GM12878 (cell line): ENCODE results near the gene ADRB1. TPM values are rescaled to one million over a fixed set of nuclear protein-coding genes. Genes with fewer than 3 reads are reported as not detected.

Experiments
- ATAC-seq: fragments of 200-7000 bp; cut with Tn5 transposase; 3 replicates; pipeline ENCODE4 v1.9.1; 2020; ENCODE audit warnings: mild to moderate bottlenecking, moderate library complexity
- BruUV-seq: library from RNA; stranded (reverse); fragments of 400-500 nt; replicated peaks from 2 replicates; lab custom pipeline; 2021; lab: Mats Ljungman, UMichigan
- CTCF ChIA-PET: fragments of 300-600 bp; sonication (Branson Sonifier 250); formaldehyde crosslinking; extraction: SDS; loops from one replicate; lab custom pipeline; 2021; ENCODE audit warnings: inconsistent platforms; lab: Yijun Ruan, JAX
- POLR2A ChIA-PET: fragments of 350-600 bp; formaldehyde crosslinking; extraction: SDS; loops from one replicate; lab custom pipeline; 2021; ENCODE audit warnings: inconsistent platforms; lab: Charles Lee
- RAD21 ChIA-PET: fragments of 300-600 bp; sonication (Branson Sonifier 250); formaldehyde crosslinking; loops from one replicate; lab custom pipeline; 2023; ENCODE audit warnings: antibody characterized with exemption; ENCODE audit not compliant: unreplicated experiment; lab: Charles Lee
- SMC1A ChIA-PET: fragments of 300-600 bp; sonication (Branson Sonifier 250); formaldehyde crosslinking; loops from one replicate; lab custom pipeline; 2023; ENCODE audit not compliant: unreplicated experiment, uncharacterized antibody; lab: Charles Lee
- DNase-seq: peaks from one replicate; pipeline ENCODE4 v3.0.0-alpha.2; 2011; ENCODE audit warnings: low read depth, low spot score
- FAIRE-seq: peaks from 3 replicates; lab custom pipeline; 2011; peaks lifted over from hg19 to GRCh38; lab: Jason Lieb, UNC
- H2AFZ ChIP-seq: 2 replicates; pipeline ENCODE4 v1.6.0; 2011; ENCODE audit warnings: low read depth, low read length, control low read depth; ENCODE audit not compliant: control insufficient read depth
- H3K27ac ChIP-seq: 2 replicates; pipeline ENCODE4 v1.5.1; 2011; ENCODE audit warnings: control low read depth; ENCODE audit not compliant: control insufficient read depth, insufficient read depth
- H3K27me3 ChIP-seq, 2 experiments: replicated peaks in 1 of 2; 2 replicates each; pipeline versions ENCODE4 v1.6.0 to v1.6.1; 2011; ENCODE audit warnings: low read length in 1 of 2; ENCODE audit not compliant: control insufficient read depth in 2 of 2, insufficient read depth in 2 of 2
- H3K36me3 ChIP-seq, 2 experiments: 2 replicates each; pipeline ENCODE4 v1.5.1; 2011; ENCODE audit warnings: low read length in 1 of 2; ENCODE audit not compliant: control insufficient read depth in 2 of 2, insufficient read depth in 2 of 2
- H3K4me1 ChIP-seq: 2 replicates; pipeline ENCODE4 v1.6.1; 2011; ENCODE audit warnings: mild to moderate bottlenecking, low read length, moderate library complexity, mixed read lengths; ENCODE audit not compliant: control insufficient read depth, insufficient read depth
- H3K4me2 ChIP-seq: 2 replicates; pipeline ENCODE4 v1.6.0; 2011; ENCODE audit warnings: control low read depth; ENCODE audit not compliant: control insufficient read depth, insufficient read depth
- H3K4me3 ChIP-seq: fragments of 200-600 bp; sonication (generic); 2 replicates; pipeline ENCODE4 v1.5.1; 2016
- H3K79me2 ChIP-seq: 2 replicates; pipeline ENCODE4 v1.6.0; 2011; ENCODE audit warnings: low read length; ENCODE audit not compliant: control insufficient read depth, insufficient read depth
- H3K9ac ChIP-seq: 2 replicates; pipeline ENCODE4 v1.8.0; 2011; ENCODE audit warnings: low read length, control low read depth, mixed read lengths; ENCODE audit not compliant: control insufficient read depth, insufficient read depth
- H3K9me3 ChIP-seq: replicated peaks from 3 replicates; pipeline ENCODE4 v1.5.1; 2011; ENCODE audit warnings: mild to moderate bottlenecking, low read length; ENCODE audit not compliant: control insufficient read depth, insufficient read depth
- H4K20me1 ChIP-seq: 2 replicates; pipeline ENCODE4 v1.6.0; 2011; ENCODE audit not compliant: control insufficient read depth, insufficient read depth
- ATF2 ChIP-seq: IDR thresholded peaks from 2 replicates; pipeline ENCODE4 v1.6.1; 2012; ENCODE audit warnings: low read length, inconsistent platforms
- CHD4 ChIP-seq: fragments of 200-600 bp; sonication (generic); IDR thresholded peaks from 2 replicates; pipeline ENCODE4 v1.6.1; 2016; ENCODE audit warnings: mild to moderate bottlenecking
- HDAC6 ChIP-seq: fragments of 200-600 bp; sonication (generic); IDR thresholded peaks from one replicate; pipeline ENCODE4 v1.8.0; 2017; ENCODE audit warnings: antibody characterized with exemption; ENCODE audit not compliant: unreplicated experiment
- SREBF2 ChIP-seq: IDR thresholded peaks from 2 replicates; pipeline ENCODE4 v1.6.1; 2012; ENCODE audit warnings: mild to moderate bottlenecking, low read length
- SUPT20H ChIP-seq: IDR thresholded peaks from 2 replicates; pipeline ENCODE4 v1.6.1; 2011; ENCODE audit warnings: low read depth, mild to moderate bottlenecking, low read length, moderate library complexity, borderline replicate concordance; ENCODE audit not compliant: control insufficient read depth
- YY1 ChIP-seq: IDR thresholded peaks from 2 replicates; pipeline ENCODE4 v1.6.1; 2011; ENCODE audit warnings: low read depth, mild to moderate bottlenecking, low read length
- ZNF687 ChIP-seq: fragments of 450-650 bp; IDR thresholded peaks from 2 replicates; pipeline ENCODE4 v1.6.1; 2017; ENCODE audit warnings: mild to moderate bottlenecking, moderate library complexity
- WGBS: methylation state at CpG from one replicate; pipeline ENCODE4 v1.1.6; 2016; ENCODE audit warnings: low lambda C conversion rate; ENCODE audit not compliant: insufficient replicate concordance, insufficient coverage; ENCODE audit errors: missing lambda C conversion rate; 5-methylcytosine and 5-hydroxymethylcytosine counted together
- in situ Hi-C: fragments of 300-500 bp; cut with MboI; formaldehyde crosslinking; loops from 9 replicates; pipeline ENCODE4 v1.14.3; 2018; ENCODE audit warnings: mixed read lengths
- intact Hi-C: fragments of 100-400 bp; cut with micrococcal nuclease; formaldehyde crosslinking; loops from one replicate; pipeline ENCODE4 v1.14.2; 2022; ENCODE audit not compliant: unreplicated experiment
- polyA plus RNA-seq, 11 experiments: library from polyadenylated mRNA; depleted of rRNA in 4 of 11; unstranded in 6 of 11; stranded (reverse) in 5 of 11; fragments of >200 nt; fragmentation: Nextera tagmentation in 4 of 11; fragmentation: Illumina TruSeq in 1 of 11; extraction: Ambion mirVana in 4 of 11; extraction: Trizol in 1 of 11; gene quantifications; 1 replicate in 1 of 11; 2 replicates in 10 of 11; pipeline versions ENCODE4 v1.2.1 to v1.2.3, GENCODE V29; 2011 to 2016; ENCODE audit warnings: inconsistent platforms in 2 of 11, missing spikeins in 2 of 11, low read depth in 1 of 11
- total RNA-seq, 4 experiments: library from RNA; depleted of rRNA in 3 of 4; stranded (reverse); fragments of >200 nt in 3 of 4; fragmentation: Illumina TruSeq in 1 of 4; extraction: Trizol in 1 of 4; gene quantifications; 2 replicates each; pipeline versions ENCODE4 v1.2.1 to v1.2.3, GENCODE V29; 2013 to 2021
- TF ChIP-seq, protein P1 (sequence below): fragments of 150-350 bp; IDR thresholded peaks from 2 replicates; pipeline ENCODE4 v1.6.1; 2014; ENCODE audit warnings: mild to moderate bottlenecking, low read depth, low read length

ADRB1 gene
- total and polyA plus RNA-seq, 10 of the 15 experiments (the other 5 are each of a cell fraction or from before 2014, with no cell fraction given): 0.26 to 4.5 (median 1.1) TPM

DNA sequence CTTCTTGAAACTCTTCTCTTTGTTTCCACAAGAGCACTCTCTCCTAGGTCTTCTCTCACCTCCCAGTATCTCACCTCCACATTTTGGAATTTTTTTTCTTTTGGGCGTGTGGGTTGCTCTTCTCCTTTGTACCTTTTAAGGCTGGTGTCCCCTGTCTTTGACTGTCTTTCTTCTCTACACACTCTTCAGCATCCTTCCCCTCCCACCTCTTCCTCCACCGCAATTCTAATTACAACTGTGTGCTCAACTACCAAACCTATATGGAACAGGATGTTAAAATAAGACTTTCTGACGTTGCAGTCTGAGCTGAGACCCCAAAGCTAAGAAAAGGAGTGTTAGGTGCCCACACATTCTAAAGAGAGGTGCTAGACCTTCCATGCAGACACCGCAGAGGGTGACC lies 14.0 kb upstream of the ADRB1 start:
- DNase-seq (no peak), FAIRE-seq (no peak), ATAC-seq (no peak)
- Histone ChIP-seq H3K27ac (no peak overlapping the region), H3K79me2 (no peaks in the 10 kb centered on the region), H3K9ac (no peak overlapping the region), H3K36me3 (no peaks in the 10 kb centered on the region), H3K4me3 (no peak overlapping the region), H3K4me2 (no peak overlapping the region), H2AFZ (no peak overlapping the region), H3K9me3 (no peaks in the 10 kb centered on the region), H3K27me3 (no peaks in the 10 kb centered on the region; a peak in 1 of 4 replicates), H4K20me1 (no peaks in the 10 kb centered on the region), H3K4me1 (peaks cover 15% of the 10 kb centered on the region)
- ChIA-PET POLR2A (no interaction called here), SMC1A (interaction anchor here (0.6 kb wide), 1 partner anchor 64 kb away, joined by 3 read pairs; no protein-coding TSS in a partner anchor), CTCF (no interaction called here), RAD21 (no interaction called here)
- intact Hi-C loops: loop anchor here (5.0 kb wide), 1 partner anchor 68 kb away; no protein-coding TSS in a partner anchor
- 42% methylated on average over 4 of the region's 4 CpGs for WGBS
- BruUV-seq: no TSS peak
- TF ChIP-seq YY1 (no peak), SUPT20H (no peak), HDAC6 (no peak), ATF2 (no peak), CHD4 (no peak), ZNF687 (no peak), SREBF2 (no peak)
- TF ChIP-seq, protein P1, sequence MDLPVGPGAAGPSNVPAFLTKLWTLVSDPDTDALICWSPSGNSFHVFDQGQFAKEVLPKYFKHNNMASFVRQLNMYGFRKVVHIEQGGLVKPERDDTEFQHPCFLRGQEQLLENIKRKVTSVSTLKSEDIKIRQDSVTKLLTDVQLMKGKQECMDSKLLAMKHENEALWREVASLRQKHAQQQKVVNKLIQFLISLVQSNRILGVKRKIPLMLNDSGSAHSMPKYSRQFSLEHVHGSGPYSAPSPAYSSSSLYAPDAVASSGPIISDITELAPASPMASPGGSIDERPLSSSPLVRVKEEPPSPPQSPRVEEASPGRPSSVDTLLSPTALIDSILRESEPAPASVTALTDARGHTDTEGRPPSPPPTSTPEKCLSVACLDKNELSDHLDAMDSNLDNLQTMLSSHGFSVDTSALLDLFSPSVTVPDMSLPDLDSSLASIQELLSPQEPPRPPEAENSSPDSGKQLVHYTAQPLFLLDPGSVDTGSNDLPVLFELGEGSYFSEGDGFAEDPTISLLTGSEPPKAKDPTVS: no peak
- in situ Hi-C loops: no loop called here
